WERI-Rb-1 (cell line): ENCODE data around the gene RGS13.
"Not testable (repeated sequence)": the region's sequence is repeated elsewhere in the genome, so short reads cannot be mapped to it uniquely, and the experiment has no call there.

Experiments used
- DNase-seq: peaks from one replicate; pipeline ENCODE4 v3.0.0-alpha.2; 2020
- H3K27ac ChIP-seq: fragments of 250-450 bp; sonication (Bioruptor Pico); 2 replicates; pipeline ENCODE4 v1.5.1; 2020; ENCODE audit warnings: mild to moderate bottlenecking, moderate library complexity
- H3K27me3 ChIP-seq: fragments of 250-450 bp; sonication (Bioruptor Pico); 2 replicates; pipeline ENCODE4 v1.5.1; 2021; ENCODE audit warnings: mild to moderate bottlenecking, low read depth, moderate library complexity; ENCODE audit not compliant: insufficient read depth, severe bottlenecking
- H3K36me3 ChIP-seq: fragments of 250-450 bp; sonication (Bioruptor Pico); 2 replicates; pipeline ENCODE4 v1.5.1; 2020; ENCODE audit warnings: mild to moderate bottlenecking, moderate library complexity
- H3K4me3 ChIP-seq: 2 replicates; pipeline ENCODE4 v1.5.1; 2011; ENCODE audit warnings: low read depth, mild to moderate bottlenecking, control low read depth, low read length
- H3K9me3 ChIP-seq: fragments of 250-450 bp; sonication (Bioruptor Pico); 2 replicates; pipeline ENCODE4 v1.5.1; 2021; ENCODE audit warnings: mild to moderate bottlenecking, moderate library complexity; ENCODE audit not compliant: severe bottlenecking
- CTCF ChIP-seq: IDR thresholded peaks from 2 replicates; pipeline ENCODE4 v1.5.1; 2011; ENCODE audit warnings: low read depth, mild to moderate bottlenecking, control low read depth, inconsistent platforms, low read length

The RGS13 gene

DNA sequence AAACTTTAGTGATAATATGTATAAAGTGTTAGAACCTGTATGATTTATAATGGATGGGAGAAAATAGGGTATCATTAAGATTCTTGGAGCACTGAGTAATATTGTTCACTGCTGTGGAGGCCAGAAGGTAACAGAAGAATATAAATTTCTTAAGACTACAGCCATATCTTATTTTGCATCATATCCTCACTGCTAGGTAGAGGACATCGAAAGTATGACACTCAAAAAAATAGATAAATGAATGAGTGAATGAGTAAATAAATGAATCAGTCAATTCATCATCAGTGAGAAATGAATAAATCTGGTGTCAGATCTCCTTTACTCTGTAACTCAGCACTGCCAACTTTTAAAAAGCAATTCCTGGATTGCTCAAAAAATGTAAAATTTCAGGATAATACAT, 33.2 kb downstream of the RGS13 start:
- TF ChIP-seq CTCF, result no peak
- Histone ChIP-seq H3K9me3 (no peaks in the 10 kb centered on the region), H3K4me3 (no peak overlapping the region), H3K27me3 (no peaks in the 10 kb centered on the region), H3K36me3 (no peaks in the 10 kb centered on the region), H3K27ac (no peak overlapping the region)
- no peak for DNase-seq

DNA sequence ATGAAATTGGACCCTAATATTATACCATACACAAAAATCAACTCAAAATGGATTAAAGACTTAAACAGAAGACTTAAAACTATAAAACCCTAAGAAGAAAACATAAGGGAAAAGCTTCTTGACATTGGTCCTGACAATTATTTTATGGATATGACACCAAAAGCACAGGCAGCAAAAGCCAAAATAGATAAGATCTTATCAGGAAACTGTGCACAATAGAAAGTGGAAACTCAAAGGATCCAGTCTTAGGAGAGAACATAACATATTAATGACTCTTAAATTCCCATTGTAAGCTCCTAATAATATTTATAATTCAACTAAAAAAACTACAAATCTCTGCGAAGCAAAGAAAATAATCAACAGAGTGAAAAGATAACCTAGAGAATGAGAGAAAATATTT, 39.8 kb downstream of the RGS13 start:
- no peak overlapping the region for H3K4me3 ChIP-seq

GRCh38 chr1:192678099-192678498, 42.2 kb downstream of the RGS13 start:
- Histone ChIP-seq H3K27me3 (no peaks in the 10 kb centered on the region), H3K4me3 (no peak overlapping the region), H3K9me3 (no peaks in the 10 kb centered on the region), H3K36me3 (no peaks in the 10 kb centered on the region), H3K27ac (no peak overlapping the region)
- no peak for TF ChIP-seq CTCF
- no peak for DNase-seq

More for the DNA sequence above, 39.8 kb downstream of the RGS13 start:
- Histone ChIP-seq H3K27ac (no peak overlapping the region), H3K36me3 (no peaks in the 10 kb centered on the region), H3K27me3 (no peaks in the 10 kb centered on the region), H3K9me3 (no peaks in the 10 kb centered on the region)
- no peak for TF ChIP-seq CTCF
- no peak for DNase-seq

GRCh38 chr1:192682335-192682734, 46.4 kb downstream of the RGS13 start:
- no peak overlapping the region for H3K27ac ChIP-seq
- H3K4me3 ChIP-seq, result no peak overlapping the region
- TF ChIP-seq CTCF, result no peak
- DNase-seq, result no peak
- H3K9me3 ChIP-seq, result no peaks in the 10 kb centered on the region
- H3K36me3 ChIP-seq, result no peaks in the 10 kb centered on the region
- H3K27me3 ChIP-seq, result no peaks in the 10 kb centered on the region

- not testable (repeated sequence) for H3K36me3 ChIP-seq, H3K27ac ChIP-seq, H3K9me3 ChIP-seq, H3K4me3 ChIP-seq, H3K27me3 ChIP-seq, DNase-seq
Observed at GRCh38 chr1:192683081-192683480, 47.1 kb downstream of the RGS13 start.

DNA sequence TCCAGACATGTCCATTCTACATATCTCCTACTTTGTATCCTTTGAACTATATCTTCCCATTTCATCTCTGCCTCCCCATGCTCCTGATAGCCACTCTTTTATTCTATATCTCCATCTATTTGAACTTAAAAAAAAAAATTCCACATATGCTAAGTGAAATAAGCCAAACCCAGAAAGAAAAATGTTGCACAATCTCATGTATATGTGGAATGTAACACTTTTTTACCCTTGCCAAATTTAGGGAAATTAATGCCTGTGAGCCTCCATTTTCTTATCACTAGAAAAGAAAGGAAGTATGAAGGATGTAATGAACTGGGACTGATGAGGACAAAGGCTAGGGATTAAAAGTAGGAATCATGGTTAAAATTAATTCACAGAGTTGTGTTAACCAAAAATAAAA, 53.5 kb downstream of the RGS13 start:
- Histone ChIP-seq H3K27ac (no peak overlapping the region), H3K9me3 (no peaks in the 10 kb centered on the region), H3K27me3 (no peaks in the 10 kb centered on the region), H3K4me3 (no peak overlapping the region), H3K36me3 (no peaks in the 10 kb centered on the region)
- no peak for TF ChIP-seq CTCF
- no peak for DNase-seq
